Neural crest cell (in vitro differentiated cells): Measurements from ENCODE around the gene NME1. TPM values are rescaled to one million over a fixed set of nuclear protein-coding genes. Genes with fewer than 3 reads are reported as not detected.

ENCODE experiments used
- DNase-seq: peaks from one replicate; pipeline ENCODE4 v3.0.0; 2021; ENCODE audit warnings: low read depth, mixed read lengths, low spot score
- H3K27ac Mint-ChIP-seq: one replicate; pipeline ENCODE4 v1.8.0; 2021; ENCODE audit warnings: mild to moderate bottlenecking, mixed read lengths; ENCODE audit not compliant: unreplicated experiment
- H3K27me3 Mint-ChIP-seq: 2 replicates; pipeline ENCODE4 v1.8.0; 2021; ENCODE audit warnings: low read depth, mild to moderate bottlenecking, mixed read lengths
- H3K36me3 Mint-ChIP-seq: 2 replicates; pipeline ENCODE4 v1.8.0; 2021; ENCODE audit warnings: low read depth, mild to moderate bottlenecking, mixed read lengths
- H3K4me1 Mint-ChIP-seq: 2 replicates; pipeline ENCODE4 v1.8.0; 2021; ENCODE audit warnings: mixed read lengths
- H3K4me3 Mint-ChIP-seq: one replicate; pipeline ENCODE4 v1.8.0; 2021; ENCODE audit warnings: mild to moderate bottlenecking, mixed read lengths
- H3K9me3 Mint-ChIP-seq: 2 replicates; pipeline ENCODE4 v1.8.0; 2021; ENCODE audit warnings: mixed read lengths
- CTCF ChIP-seq: fragments of 200-600 bp; sonication (generic); conservative IDR thresholded peaks from 2 replicates; pipeline ENCODE4 v1.5.0; 2021; ENCODE audit warnings: antibody characterized with exemption, mild to moderate bottlenecking
- total RNA-seq: library from RNA; stranded (reverse); gene quantifications from 2 replicates; pipeline ENCODE4 v1.2.1, GENCODE V29; 2021

Gene NME1
- total RNA-seq, 1 donor from 2014 or later: 322 TPM

GRCh38 chr17:51152766-51153209, 571 bp upstream of the NME1 start:
- no peak overlapping the region for H3K27ac Mint-ChIP-seq
- H3K4me1 Mint-ChIP-seq: peaks cover 5% of the 10 kb centered on the region
- H3K36me3 Mint-ChIP-seq: peaks cover 3% of the 10 kb centered on the region
- no peak overlapping the region for H3K4me3 Mint-ChIP-seq
- TF ChIP-seq CTCF: no peak
- no peaks in the 10 kb centered on the region for H3K27me3 Mint-ChIP-seq
- no peak for DNase-seq
- no peaks in the 10 kb centered on the region for H3K9me3 Mint-ChIP-seq

DNA sequence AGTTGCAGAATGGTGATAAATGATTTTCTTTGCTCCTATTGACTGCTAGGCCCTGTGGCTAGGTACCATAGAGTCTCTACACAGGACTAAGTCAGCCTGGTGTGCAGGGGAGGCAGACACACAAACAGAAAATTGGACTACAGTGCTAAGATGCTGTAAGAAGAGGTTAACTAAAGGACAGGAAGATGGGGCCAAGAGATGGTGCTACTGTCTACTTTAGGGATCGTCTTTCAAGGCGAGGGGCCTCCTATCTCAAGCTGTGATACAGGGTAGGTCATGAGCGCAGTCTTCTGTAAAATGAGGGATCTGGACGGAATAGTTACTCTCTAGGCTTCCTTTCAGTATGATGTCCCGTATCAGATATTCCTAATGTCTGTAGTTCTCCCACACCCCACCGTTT, 817 bp downstream of the NME1 start:
- no peak for DNase-seq
- H3K27ac Mint-ChIP-seq: no peak overlapping the region
- H3K27me3 Mint-ChIP-seq: no peaks in the 10 kb centered on the region
- H3K9me3 Mint-ChIP-seq: no peaks in the 10 kb centered on the region
- no peak for TF ChIP-seq CTCF
- H3K4me1 Mint-ChIP-seq: peaks cover 5% of the 10 kb centered on the region
- H3K36me3 Mint-ChIP-seq: peaks cover 3% of the 10 kb centered on the region
- H3K4me3 Mint-ChIP-seq: no peak overlapping the region

GRCh38 chr17:51155416-51155815, 2.1 kb downstream of the NME1 start:
- peaks cover 10% of the 10 kb centered on the region for H3K36me3 Mint-ChIP-seq
- TF ChIP-seq CTCF: no peak
- H3K27me3 Mint-ChIP-seq: no peaks in the 10 kb centered on the region
- no peak overlapping the region for H3K27ac Mint-ChIP-seq
- peak overlapping the region; percentile 66 for H3K4me3 Mint-ChIP-seq
- H3K9me3 Mint-ChIP-seq: no peaks in the 10 kb centered on the region
- no peak for DNase-seq
- peaks cover 5% of the 10 kb centered on the region for H3K4me1 Mint-ChIP-seq

GRCh38 chr17:51159604-51160003, 6.2 kb downstream of the NME1 start:
- no peak overlapping the region for H3K27ac Mint-ChIP-seq
- no peak for DNase-seq
- peaks cover 23% of the 10 kb centered on the region for H3K36me3 Mint-ChIP-seq
- H3K9me3 Mint-ChIP-seq: no peaks in the 10 kb centered on the region
- TF ChIP-seq CTCF: no peak
- H3K4me3 Mint-ChIP-seq: peak overlapping the region; percentile 17
- peaks cover 5% of the 10 kb centered on the region for H3K4me1 Mint-ChIP-seq
- no peaks in the 10 kb centered on the region for H3K27me3 Mint-ChIP-seq

DNA sequence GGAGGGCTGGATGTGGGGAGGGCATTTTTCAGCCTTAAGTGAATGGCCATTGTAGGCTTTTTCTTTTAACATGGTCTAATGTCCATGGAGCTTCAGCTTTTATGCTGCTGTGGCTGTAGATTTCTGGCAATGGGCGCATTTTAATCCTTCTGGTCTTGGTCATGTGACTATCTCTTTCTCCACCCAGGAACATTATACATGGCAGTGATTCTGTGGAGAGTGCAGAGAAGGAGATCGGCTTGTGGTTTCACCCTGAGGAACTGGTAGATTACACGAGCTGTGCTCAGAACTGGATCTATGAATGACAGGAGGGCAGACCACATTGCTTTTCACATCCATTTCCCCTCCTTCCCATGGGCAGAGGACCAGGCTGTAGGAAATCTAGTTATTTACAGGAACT, 8.2 kb downstream of the NME1 start:
- Mint-ChIP-seq H3K4me3 (no peak overlapping the region), H3K4me1 (peaks cover 15% of the 10 kb centered on the region), H3K27ac (no peak overlapping the region), H3K9me3 (no peaks in the 10 kb centered on the region), H3K36me3 (peaks cover 23% of the 10 kb centered on the region), H3K27me3 (no peaks in the 10 kb centered on the region)
- no peak for TF ChIP-seq CTCF
- no peak for DNase-seq
